HUES48 (cell line): Measurements from ENCODE around the gene C2CD2.

ENCODE experiments used
- H3K27ac ChIP-seq: one replicate; pipeline ENCODE4 v1.7.0; 2013; ENCODE audit warnings: low read depth, low read length, inconsistent platforms
- H3K27me3 ChIP-seq: 2 replicates; pipeline ENCODE4 v1.6.1; 2013; ENCODE audit warnings: mild to moderate bottlenecking, low read length; ENCODE audit not compliant: control insufficient read depth, insufficient read depth
- H3K36me3 ChIP-seq: 2 replicates; pipeline ENCODE4 v1.6.1; 2013; ENCODE audit warnings: low read length; ENCODE audit not compliant: control insufficient read depth, insufficient read depth
- H3K4me1 ChIP-seq: 2 replicates; pipeline ENCODE4 v1.6.1; 2013; ENCODE audit warnings: mild to moderate bottlenecking, low read length; ENCODE audit not compliant: control insufficient read depth, insufficient read depth
- H3K4me3 ChIP-seq: 2 replicates; pipeline ENCODE4 v1.5.1; 2013; ENCODE audit warnings: mild to moderate bottlenecking, low read depth, low read length
- H3K9ac ChIP-seq: 2 replicates; pipeline ENCODE4 v1.6.1; 2013; ENCODE audit warnings: mild to moderate bottlenecking, low read depth, low read length, moderate library complexity
- H3K9me3 ChIP-seq: 2 replicates; pipeline ENCODE4 v1.6.1; 2013; ENCODE audit warnings: low read length; ENCODE audit not compliant: control insufficient read depth, insufficient read depth

Gene C2CD2

GRCh38 chr21:41921021-41921420 is 32.8 kb downstream of the C2CD2 start:
- Histone ChIP-seq H3K4me1 (peaks cover 7% of the 10 kb centered on the region), H3K9ac (no peak overlapping the region), H3K27ac (no peak overlapping the region), H3K27me3 (no peaks in the 10 kb centered on the region), H3K9me3 (no peaks in the 10 kb centered on the region), H3K4me3 (no peak overlapping the region), H3K36me3 (peaks cover 4% of the 10 kb centered on the region; the same call in 1 of the 2 replicates)

DNA sequence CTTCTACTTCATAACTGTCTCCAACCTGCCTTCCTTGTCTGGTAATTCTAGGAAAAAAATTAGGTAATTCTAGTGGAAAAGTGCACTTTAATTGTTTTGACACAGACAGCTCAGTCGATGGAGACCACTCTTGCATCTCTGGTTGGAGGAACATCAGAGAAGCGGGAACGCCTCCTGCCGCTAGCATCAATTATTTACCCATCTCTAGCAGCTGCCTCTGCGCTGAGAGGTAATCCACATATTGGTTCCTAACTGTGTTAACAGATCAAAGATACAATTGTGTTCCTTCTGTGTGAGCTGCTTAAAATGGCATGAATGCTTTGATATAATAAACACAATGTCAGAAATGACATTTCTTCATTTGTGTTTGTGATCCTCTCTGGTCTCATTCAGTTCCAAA is 33.3 kb downstream of the C2CD2 start:
- H3K36me3 ChIP-seq, result peaks cover 8% of the 10 kb centered on the region; the same call in 1 of the 2 replicates
- H3K4me1 ChIP-seq, result peaks cover 2% of the 10 kb centered on the region; the same call in 1 of the 2 replicates
- H3K27me3 ChIP-seq, result no peaks in the 10 kb centered on the region
- H3K9ac ChIP-seq, result no peak overlapping the region
- H3K4me3 ChIP-seq, result no peak overlapping the region
- H3K27ac ChIP-seq, result no peak overlapping the region
- no peaks in the 10 kb centered on the region for H3K9me3 ChIP-seq

DNA sequence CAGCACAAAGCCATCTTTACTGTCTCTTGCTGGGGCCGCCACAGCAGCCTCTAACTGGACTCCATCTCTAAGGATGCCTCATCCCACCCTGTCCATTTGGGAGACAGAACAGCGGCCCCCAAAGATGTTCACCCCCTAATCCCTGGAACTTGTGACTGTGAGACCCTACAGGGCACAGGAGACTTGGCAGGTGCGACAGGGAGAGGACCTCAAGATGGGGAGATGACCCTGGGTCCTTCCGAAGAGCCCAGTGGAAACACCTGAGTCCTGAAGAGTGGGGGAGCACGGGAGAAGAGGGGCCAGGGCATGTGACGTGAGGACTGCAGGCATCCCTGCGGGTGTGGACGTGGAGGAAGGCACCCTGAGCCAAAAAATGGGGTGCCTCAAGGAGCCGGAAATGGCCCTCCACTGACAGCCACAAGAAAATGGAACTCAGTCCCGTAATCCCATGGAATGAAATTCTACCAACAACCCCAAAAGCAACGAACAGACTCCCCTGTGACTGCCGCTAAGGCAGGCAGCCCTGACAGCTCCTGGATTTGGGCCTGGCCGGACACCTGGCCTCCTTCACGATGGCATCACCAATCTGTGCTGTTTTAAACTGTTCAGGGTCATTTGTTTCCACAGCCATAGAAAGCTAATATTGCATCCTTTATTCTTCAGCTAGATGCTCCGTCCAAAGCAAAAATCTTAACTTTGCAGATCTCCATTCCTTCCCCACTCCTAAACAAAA is 34.0 kb downstream of the C2CD2 start:
- H3K9me3 ChIP-seq, result no peaks in the 10 kb centered on the region
- H3K27ac ChIP-seq, result no peak overlapping the region
- H3K27me3 ChIP-seq, result no peaks in the 10 kb centered on the region
- peaks cover 8% of the 10 kb centered on the region; the same call in 1 of the 2 replicates for H3K36me3 ChIP-seq
- H3K9ac ChIP-seq, result no peak overlapping the region
- H3K4me3 ChIP-seq, result no peak overlapping the region
- H3K4me1 ChIP-seq, result no peaks in the 10 kb centered on the region

DNA sequence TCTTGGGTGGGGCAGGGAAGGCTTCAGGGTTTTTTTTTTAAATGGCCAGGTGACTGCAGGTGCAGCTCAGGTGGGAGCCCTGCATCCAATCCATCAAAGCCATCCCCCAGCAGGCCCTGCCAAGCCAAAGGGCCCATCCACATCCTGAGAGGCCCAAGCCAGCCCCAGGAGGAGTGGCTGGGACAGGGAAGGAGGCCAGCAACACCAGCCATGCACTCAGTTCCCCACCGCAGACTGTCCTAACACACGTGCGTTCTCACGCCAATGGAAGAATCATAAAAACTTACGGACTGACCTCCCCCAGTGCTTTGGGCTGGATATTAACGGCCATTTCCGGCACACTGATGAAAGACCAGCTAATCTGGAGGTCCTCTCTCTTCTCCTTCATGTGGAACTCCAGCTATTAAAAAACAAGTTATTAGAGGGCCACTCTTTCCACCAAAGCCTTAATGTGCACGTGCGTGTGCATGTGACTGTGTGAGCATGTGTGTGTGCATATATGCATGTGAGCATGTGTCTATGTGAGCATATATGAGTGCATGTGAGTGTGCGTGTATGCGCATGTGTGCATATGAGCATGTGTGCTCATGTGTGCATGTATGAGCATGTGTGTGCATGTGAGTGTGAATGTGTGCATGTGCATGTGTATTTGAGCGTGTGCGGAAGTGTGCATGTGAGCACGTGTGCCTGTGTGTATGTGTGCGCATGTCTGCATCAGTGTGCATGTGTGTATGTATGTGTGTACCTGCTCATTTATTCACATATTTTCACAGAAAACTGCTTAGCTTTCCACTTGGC is 35.1 kb downstream of the C2CD2 start:
- Histone ChIP-seq H3K9ac (no peak overlapping the region), H3K36me3 (peaks cover 8% of the 10 kb centered on the region), H3K27ac (no peak overlapping the region)

DNA sequence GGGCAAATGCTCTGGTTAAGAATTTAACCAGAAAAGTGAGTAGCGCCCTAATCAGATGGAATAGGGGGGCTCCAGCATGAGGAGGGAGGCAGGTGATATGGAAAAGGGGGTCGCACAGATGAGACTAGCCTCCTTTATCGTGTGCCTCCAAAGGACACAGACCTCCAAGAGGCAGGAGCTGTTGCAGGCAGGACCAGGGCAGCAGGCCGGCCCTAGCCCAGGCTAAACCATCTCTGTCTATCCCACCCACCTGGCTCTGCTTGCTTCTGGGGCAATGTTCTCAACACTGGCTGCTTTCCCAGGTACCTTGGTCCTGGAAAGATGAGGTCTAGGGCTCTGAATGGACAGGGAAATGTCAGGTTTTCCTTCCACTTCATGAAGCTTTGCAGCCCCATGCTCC is 36.3 kb downstream of the C2CD2 start:
- Histone ChIP-seq H3K36me3 (peaks cover 12% of the 10 kb centered on the region), H3K9ac (no peak overlapping the region), H3K4me3 (no peak overlapping the region), H3K9me3 (no peaks in the 10 kb centered on the region), H3K4me1 (no peaks in the 10 kb centered on the region), H3K27me3 (no peaks in the 10 kb centered on the region), H3K27ac (no peak overlapping the region)

More for the DNA sequence above, 35.1 kb downstream of the C2CD2 start:
- no peak overlapping the region for H3K4me3 ChIP-seq
- H3K9me3 ChIP-seq, result no peaks in the 10 kb centered on the region
- H3K27me3 ChIP-seq, result no peaks in the 10 kb centered on the region
- H3K4me1 ChIP-seq, result no peaks in the 10 kb centered on the region

GRCh38 chr21:41916888-41917433 is 36.9 kb downstream of the C2CD2 start:
- Histone ChIP-seq H3K4me1 (no peaks in the 10 kb centered on the region), H3K27me3 (no peaks in the 10 kb centered on the region), H3K9me3 (no peaks in the 10 kb centered on the region), H3K27ac (no peak overlapping the region), H3K4me3 (no peak overlapping the region), H3K36me3 (peaks cover 15% of the 10 kb centered on the region), H3K9ac (no peak overlapping the region)

DNA sequence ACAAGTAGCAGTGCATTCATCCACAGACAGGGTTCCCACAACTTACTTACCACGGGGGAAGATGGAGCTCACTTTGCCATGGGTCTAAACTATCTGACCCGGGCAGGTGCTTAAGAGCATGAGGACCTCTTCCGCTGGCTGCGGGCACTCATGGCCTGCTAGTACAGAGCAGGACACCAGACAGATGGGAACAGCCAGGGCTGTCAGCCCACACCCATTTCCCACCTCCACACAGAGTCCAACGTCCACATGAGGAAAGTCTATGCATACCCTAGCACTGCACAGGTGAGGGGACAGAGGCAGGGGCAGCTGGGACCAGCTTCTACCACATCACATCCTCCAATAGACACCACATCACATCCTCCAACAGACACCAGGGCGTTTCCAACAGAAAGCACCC is 38.9 kb downstream of the C2CD2 start:
- Histone ChIP-seq H3K9me3 (no peaks in the 10 kb centered on the region), H3K27me3 (no peaks in the 10 kb centered on the region), H3K9ac (no peak overlapping the region), H3K36me3 (peaks cover 21% of the 10 kb centered on the region), H3K27ac (no peak overlapping the region), H3K4me3 (no peak overlapping the region), H3K4me1 (no peaks in the 10 kb centered on the region)

DNA sequence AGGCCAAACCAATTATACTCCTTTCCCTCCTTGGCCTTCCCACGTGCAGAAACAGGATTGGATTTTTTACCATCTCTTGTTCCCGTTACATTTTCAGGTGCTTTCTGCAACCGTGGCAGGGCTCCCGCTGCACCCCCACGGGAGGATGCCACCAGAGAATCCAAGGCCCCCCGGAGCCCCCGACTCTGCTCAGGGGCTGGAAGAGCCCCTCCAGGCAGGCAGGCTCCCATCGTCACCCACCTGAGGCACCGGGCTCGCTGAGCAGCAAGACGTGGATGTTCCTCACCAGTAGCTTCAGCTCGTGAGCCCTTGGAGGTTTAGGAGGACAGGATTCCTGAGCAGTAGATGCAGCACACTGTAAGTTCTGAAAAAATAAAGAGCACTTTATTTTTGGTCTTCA is 39.5 kb downstream of the C2CD2 start:
- no peak overlapping the region for H3K4me3 ChIP-seq

GRCh38 chr21:41913230-41913629 is 40.6 kb downstream of the C2CD2 start:
- Histone ChIP-seq H3K4me1 (no peaks in the 10 kb centered on the region), H3K27me3 (no peaks in the 10 kb centered on the region), H3K36me3 (peaks cover 21% of the 10 kb centered on the region), H3K9me3 (no peaks in the 10 kb centered on the region), H3K9ac (no peak overlapping the region), H3K4me3 (no peak overlapping the region), H3K27ac (no peak overlapping the region)

More for the DNA sequence above, 39.5 kb downstream of the C2CD2 start:
- no peak overlapping the region for H3K27ac ChIP-seq
- no peaks in the 10 kb centered on the region for H3K4me1 ChIP-seq
- H3K36me3 ChIP-seq, result peaks cover 21% of the 10 kb centered on the region
- no peak overlapping the region for H3K9ac ChIP-seq
- H3K27me3 ChIP-seq, result no peaks in the 10 kb centered on the region
- no peaks in the 10 kb centered on the region for H3K9me3 ChIP-seq

- H3K4me1 ChIP-seq, result no peaks in the 10 kb centered on the region
- H3K27me3 ChIP-seq, result no peaks in the 10 kb centered on the region
- H3K9ac ChIP-seq, result no peak overlapping the region
- H3K36me3 ChIP-seq, result peaks cover 15% of the 10 kb centered on the region
- no peaks in the 10 kb centered on the region for H3K9me3 ChIP-seq
- no peak overlapping the region for H3K4me3 ChIP-seq
- H3K27ac ChIP-seq, result no peak overlapping the region
These were observed 45.0 kb downstream of the C2CD2 start for GRCh38 chr21:41908829-41909228.
